Stimulated activated CD4-positive, alpha-beta T cell treated with anti-CD3 and anti-CD28 coated beads, TNF-alpha, amount 100 ng/mL, for 48 hours (primary cell): Measurements from ENCODE around the gene MIGA2.
"Not testable (repeated sequence)": the region's sequence is repeated elsewhere in the genome, so short reads cannot be mapped to it uniquely, and the experiment has no call there.

Source experiments
- DNase-seq, 3 donors: peaks; one replicate each; pipeline ENCODE4 v3.0.0-alpha.2; 2020; ENCODE audit warnings: low read depth in 3 of 3

MIGA2 gene

DNA sequence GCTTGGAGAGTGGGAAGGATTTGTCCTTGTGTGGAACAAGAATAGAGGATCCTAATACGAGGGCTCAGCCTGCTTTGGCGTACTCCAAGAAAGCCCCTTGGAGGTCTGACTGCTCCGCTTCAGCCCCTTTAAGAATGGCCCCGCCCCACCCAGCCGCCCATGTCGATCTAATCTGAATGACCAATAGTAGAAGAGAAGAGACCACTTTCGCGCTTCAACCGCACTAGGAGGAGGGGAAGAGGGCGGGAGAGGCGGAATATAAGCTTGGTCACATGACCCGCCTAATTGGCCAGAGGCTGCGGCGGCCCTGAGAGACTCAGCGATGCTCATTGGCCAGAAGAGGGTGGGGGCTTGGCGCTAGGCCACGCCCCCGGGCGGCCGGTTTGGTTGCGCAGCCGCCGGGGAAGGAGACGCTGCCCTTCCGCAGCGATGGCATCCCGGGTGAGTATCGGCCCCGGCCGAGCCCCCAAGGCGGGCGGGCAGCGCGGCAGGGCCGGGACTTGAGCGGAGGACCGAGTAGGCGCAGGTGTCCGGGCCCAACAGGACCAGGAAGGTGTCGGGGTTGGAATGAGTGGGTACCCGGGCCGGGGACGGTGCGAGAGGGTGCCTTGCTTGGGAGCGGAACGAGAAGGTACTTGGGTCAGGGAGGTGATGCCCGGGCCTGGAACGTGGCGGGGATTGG, at the start of gene MIGA2:
Gene MIGA2 (plus strand): TSS at position 386 of the 682 bp plus-strand sequence. CDS start 3,969 bp downstream, outside the sequence.
- DNase-seq, result peak; percentile 85 to 93 (median 91)

DNA sequence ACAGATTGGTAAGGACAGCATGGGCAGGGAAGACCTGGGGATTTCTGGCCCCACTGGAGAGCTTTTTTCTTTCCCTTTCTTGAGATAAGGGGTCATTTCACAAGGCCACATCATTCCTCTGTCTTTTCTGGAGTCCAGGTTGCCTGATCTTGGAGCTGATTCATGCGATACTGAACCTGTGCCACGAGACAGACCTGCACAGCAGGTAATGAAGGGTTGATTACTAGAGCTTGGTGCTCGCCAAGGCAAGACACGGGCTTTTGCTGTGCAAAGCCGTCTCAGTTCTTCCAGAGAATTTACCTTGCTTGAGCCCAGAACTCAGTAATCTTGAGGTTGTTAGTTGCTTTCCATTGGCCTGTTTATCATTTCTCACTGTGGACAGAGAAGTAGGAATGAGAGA, 49.8 kb upstream of the MIGA2 start:
- no peak for DNase-seq

GRCh38 chr9:128987805-128988204, 48.6 kb upstream of the MIGA2 start:
- no peak for DNase-seq

- no peak for DNase-seq
These were observed 43.4 kb upstream of the MIGA2 start for GRCh38 chr9:128992995-128993394.

DNA sequence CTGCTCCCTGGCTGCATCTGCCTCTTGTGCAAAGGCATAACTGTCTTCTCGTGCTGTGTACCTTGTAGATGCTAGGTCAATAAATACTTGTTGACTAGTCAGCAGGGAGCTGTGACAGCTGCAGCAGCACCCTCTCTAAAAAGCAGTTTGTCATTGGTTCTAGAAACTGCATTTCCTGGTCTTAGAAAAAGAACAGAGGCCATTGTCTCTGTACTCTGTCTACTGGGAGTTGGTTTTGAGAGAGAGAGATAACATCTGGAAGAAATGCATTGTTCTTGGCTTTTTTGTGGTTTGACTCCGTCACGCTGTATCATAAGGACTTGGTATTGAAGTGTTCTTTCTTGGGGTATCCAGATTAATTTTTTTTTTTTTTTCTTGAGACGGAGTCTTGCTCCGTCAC, 40.6 kb upstream of the MIGA2 start:
- DNase-seq, result no peak

- DNase-seq, result no peak
These were observed 38.0 kb upstream of the MIGA2 start for GRCh38 chr9:128998462-128998861.

GRCh38 chr9:128999581-129000206, 36.7 kb upstream of the MIGA2 start:
- no peak for DNase-seq

DNA sequence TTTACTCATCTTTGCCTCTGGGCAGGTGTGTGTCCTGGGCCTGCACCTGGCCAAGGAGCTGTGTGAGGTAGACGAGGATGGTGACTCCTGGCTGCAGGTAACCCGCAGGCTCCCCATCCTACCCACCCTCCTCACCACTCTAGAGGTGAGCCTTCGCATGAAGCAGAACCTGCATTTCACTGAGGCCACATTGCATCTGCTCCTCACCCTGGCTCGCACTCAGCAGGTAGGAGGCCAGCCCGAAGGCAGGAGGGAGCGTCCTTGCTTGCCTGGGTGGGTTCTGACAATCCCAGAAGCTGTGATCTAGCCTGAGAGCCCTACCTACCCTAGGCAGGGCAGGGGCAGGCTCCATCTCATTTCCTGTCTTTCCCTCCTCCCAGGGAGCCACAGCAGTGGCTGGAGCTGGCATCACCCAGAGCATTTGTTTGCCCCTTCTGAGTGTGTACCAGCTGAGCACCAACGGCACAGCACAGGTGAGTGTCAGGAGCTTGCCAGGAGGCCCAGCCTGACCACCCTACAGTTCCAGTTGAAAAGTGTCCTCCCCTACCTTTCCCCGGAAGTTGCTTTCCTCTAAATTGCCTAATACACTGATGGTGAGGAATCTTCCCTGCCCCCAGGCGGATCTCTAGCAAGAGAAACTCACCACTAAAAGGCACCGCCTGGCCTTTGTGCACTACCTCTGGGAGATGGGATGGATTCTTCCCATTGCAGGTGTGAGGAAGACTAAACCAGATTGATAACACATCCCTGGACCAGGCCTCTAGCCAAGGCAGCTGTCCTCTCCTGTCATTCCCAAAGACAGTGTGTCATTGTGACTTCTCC, 34.7 kb upstream of the MIGA2 start:
- no peak for DNase-seq

GRCh38 chr9:129002992-129003391, 33.4 kb upstream of the MIGA2 start:
- DNase-seq, result no peak

DNA sequence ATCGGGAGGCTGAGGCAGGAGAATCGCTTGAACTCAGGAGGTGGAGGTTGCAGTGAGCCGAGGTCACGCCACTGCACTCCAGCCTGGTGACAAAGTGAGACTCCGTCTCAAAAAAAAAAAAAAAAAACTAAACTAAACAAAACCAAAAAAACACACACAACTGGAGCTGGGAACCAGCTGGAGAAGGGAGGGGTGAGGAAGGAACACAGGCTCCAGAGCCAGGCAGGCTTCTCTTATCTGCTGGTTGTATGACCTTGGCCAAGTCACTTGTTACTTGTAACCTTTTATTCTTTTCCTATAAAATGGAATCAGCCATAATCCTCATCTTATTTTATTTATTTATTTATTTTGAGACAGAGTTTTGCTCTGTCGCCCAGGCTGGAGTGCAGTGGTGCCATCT, 32.3 kb upstream of the MIGA2 start:
- not testable (repeated sequence) for DNase-seq

DNA sequence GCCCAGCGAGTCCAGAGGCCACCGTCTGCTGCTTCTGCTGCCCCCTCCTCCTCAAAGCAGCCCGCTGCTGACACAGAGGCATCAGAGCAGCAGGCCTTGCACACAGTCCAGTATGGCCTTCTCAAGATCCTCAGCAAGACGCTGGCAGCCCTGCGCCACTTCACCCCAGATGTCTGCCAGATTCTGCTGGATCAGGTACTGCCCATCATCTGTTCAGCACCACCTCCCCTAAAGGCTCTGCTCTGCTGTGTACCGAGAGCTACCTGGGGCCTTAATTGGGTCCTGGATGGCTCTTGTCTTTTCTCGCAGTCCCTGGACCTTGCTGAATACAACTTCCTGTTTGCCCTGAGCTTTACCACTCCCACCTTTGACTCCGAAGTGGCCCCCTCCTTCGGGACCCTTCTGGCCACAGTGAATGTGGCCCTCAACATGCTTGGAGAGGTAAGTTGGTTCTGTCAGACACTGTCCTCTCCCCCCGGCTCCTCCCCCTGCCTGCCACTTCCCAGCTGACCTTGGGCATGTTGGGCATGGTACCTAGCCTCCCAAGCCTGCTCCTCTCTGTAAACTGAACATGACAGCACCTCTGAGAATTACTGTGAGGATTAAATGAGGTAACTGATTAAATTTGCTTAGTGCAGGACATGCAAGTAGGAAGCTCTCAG, 31.0 kb upstream of the MIGA2 start:
- DNase-seq, result no peak

GRCh38 chr9:129006328-129007034, 29.9 kb upstream of the MIGA2 start:
- DNase-seq, result peak in 2 of 3 donors; percentile 25 to 31

DNA sequence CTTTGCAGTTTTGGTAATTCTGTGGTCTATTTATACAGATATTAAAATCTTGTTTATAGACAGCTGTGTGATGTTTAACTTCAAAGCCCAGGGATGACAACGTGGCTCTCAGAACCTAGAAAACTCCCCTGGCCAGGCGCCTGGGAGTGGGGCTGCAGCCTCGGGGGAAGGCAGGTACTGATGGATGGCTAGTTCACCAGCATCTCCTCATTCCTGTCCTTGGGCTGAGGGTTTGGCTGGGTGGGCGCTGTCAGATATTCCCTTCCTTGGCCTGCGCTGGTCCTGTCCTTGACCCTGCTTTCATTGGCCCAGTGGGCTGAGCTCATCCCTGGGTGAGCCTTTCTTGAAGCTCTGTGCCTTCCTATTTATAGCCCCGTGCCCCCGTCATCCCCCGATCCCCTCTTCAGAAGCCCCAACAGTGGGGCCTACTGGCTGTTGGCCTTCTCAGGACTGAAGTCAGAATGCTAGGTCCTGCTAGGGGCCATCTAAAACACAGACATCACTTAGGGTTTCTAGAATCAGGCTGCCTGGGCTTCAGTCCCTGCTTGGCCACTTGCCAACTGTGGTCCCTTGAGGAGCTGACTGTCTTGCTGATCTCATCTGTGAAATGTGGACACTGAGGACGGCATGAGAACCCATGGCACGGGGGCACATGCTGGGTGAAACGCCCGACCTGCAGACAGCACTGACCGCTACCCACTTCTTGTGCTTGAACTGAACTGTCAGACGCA, 29.2 kb upstream of the MIGA2 start:
- DNase-seq, result no peak

DNA sequence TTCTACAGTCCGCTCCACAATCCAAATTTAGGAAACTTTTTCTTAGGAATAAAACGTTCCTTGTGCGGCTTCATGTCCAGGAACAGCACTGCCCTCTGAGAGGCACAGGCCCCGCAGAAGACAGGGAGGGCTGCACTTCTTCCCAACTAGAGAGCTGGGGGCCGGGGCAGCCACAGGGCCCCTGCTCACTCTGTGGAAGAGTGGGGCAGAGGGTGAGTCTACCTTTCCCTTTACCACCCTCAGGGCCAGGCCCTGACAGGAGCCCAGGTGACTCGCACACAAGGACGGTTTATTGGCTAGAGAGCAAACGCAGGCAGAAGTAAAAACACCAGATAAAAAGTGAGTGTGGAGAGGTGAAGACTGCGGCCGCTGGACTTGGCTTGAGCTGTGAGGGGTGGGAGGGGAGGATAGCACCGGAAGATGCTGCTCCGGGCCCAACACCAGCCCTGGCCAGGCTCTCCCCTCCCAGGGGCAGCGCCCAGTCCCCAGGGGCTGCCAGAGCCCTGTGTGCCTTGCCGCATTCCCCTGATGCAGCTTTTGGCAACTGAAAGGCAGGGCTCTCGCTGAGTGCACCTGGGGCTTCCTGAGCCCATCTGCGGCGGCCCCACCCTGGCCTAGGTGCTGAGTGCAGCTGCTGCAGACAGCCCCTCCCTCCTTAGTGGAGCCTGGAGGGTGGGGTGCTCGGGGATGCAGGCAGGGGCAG, 28.5 kb upstream of the MIGA2 start:
- no peak for DNase-seq

GRCh38 chr9:129008469-129008965, 27.9 kb upstream of the MIGA2 start:
- DNase-seq, result no peak

- DNase-seq, result no peak
These were observed 27.3 kb upstream of the MIGA2 start for GRCh38 chr9:129008986-129009583.

DNA sequence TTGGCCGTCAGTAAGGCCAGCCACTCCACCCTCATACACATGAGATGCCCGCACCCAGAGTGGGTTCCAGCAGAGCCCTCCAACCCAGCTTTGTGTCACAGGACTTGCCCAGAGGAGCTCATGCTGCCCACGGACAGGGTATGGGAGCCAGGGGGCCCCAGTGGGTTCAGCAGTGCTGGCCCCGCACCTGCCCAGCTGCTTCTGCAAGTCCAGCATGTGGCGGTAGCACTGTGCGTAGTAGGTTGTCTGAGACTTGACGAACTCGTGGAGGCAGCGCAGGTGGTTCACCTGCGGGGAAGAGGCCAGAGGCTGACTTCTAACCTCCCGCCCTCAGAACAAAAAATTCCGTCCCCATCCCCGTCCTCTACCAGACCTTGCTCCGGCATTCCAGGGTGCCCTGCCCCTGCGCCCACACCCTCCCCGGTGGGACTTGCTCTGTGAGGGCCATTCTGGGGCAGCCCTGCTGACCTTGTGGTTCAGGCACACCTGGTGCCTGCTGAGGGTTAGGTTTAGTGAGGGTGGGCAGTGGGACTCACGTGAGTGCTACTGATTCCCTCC, 26.8 kb upstream of the MIGA2 start:
- DNase-seq, result no peak

DNA sequence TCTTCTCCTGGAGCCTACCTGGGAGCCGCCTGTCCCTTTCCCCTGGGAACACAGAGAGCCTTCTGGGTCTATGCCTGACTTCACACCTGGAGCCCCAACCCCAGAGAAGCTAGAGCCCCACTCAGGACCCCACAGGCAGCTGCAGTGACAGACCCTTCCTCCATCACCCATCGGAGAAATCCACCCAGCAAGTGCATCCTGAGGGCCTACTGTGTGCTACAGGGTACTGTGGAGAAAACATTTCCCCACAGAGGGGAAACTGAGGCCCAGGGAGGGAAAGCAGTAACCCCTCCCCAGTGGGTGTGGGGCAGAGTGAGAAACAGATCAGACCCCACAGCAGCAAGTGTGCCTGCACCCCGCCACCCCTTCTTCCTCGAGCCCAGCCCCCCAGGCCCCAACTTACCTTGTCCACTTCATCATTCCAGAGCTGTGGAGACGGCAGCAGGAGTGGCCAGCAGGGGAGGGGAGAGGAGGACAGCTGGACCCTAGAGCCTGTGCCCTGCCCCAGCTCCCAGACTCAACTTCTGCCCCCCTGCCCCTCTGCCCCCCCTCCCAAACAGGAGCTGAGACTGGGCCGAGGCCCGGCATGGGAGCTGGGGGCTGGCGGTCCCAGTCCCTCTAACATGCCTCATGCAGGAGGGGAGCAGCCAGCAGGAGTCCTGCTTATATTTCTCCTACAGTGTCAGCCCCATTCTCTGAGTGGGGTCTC, 26.0 kb upstream of the MIGA2 start:
- DNase-seq, result no peak

DNA sequence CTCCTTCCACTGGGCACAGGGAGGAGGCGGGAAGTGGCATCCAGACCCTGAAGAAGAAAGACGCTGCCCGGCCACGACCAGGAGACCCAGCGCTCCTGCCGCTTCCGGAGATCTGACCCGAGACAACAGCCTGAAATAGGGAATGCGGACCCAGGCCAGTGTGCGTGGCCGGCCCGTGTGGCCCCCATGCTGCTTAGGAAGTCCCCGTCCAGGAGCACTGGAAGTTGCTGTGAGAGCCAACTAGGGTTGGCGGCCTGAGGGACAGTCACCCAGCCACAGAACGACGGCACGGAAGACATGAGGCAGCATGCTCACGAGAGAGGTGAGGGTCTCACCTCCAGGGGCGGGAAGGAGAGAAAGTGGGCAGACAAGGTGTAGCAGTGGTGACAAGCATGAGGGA, 25.3 kb upstream of the MIGA2 start:
- no peak for DNase-seq
